Pancreas (tissue), 10 donors: ENCODE results near the gene ACAT2. TPM values are rescaled to one million over a fixed set of nuclear protein-coding genes. Genes with fewer than 3 reads are reported as not detected.
A peak's percentile ranks its signal among the peaks of the same experiment; 100 is the strongest.
"Not testable (repeated sequence)": the region's sequence is repeated elsewhere in the genome, so short reads cannot be mapped to it uniquely, and the experiment has no call there.

Experiments used
- ATAC-seq, 4 donors: fragments of 200-7000 bp; cut with Tn5 transposase; one replicate each; pipeline versions ENCODE4 v1.8.0 to v1.9.1; 2020; ENCODE audit warnings: mild to moderate bottlenecking in 4 of 4, moderate library complexity in 4 of 4
- DNase-seq, 6 donors: peaks; one replicate each; pipeline ENCODE4 v3.0.0-alpha.2; 2020
- FAIRE-seq: peaks from 2 replicates; lab custom pipeline; 2012; peaks lifted over from hg19 to GRCh38; lab: Jason Lieb, UNC
- H3K27ac ChIP-seq, 4 donors: fragments of 200-600 bp; sonication (generic); 1 replicate in 3 of 4; 2 replicates in 1 of 4; pipeline versions ENCODE4 v1.5.0 to v1.8.0; 2020
- H3K27me3 ChIP-seq, 4 donors: fragments of 200-600 bp; one replicate each; pipeline ENCODE4 v1.8.0; 2021
- H3K36me3 ChIP-seq, 3 donors: fragments of 200-600 bp; sonication (generic) in 1 of 3; one replicate each; pipeline versions ENCODE4 v1.5.0 to v1.8.0; 2020 to 2021
- H3K4me1 ChIP-seq, 3 donors: fragments of 200-600 bp; one replicate each; pipeline ENCODE4 v1.8.0; 2021
- H3K4me3 ChIP-seq, 4 donors: fragments of 200-600 bp; sonication (generic) in 2 of 4; one replicate each; pipeline versions ENCODE4 v1.5.0 to v1.8.0; 2020 to 2021
- H3K9me3 ChIP-seq, 4 donors: fragments of 200-600 bp; one replicate each; pipeline ENCODE4 v1.8.0; 2021
- WGBS, 2 donors: extraction: QIAGEN DNeasy Blood & Tissue Kit; methylation state at CpG; one replicate each; pipeline ENCODE4 v1.1.7; 2013; 5-methylcytosine and 5-hydroxymethylcytosine counted together
- intact Hi-C, 3 donors: fragments of 100-400 bp; cut with DNase I; formaldehyde crosslinking; loops; one replicate each; pipeline versions ENCODE4 v1.11.1 to v1.14.2; 2022
- polyA plus RNA-seq, 2 donors: library from polyadenylated mRNA; stranded (reverse); fragments of 200-250 nt; gene quantifications; one replicate each; pipeline ENCODE4 v1.2.3, GENCODE V29; 2013
- total RNA-seq, 6 donors: library from RNA; stranded (reverse); fragmentation: NEBNext Ultra II Directional in 4 of 6; extraction: Animal tissue kit (Norgen Biotek cat#: 25700) in 4 of 6; gene quantifications; one replicate each; pipeline versions ENCODE4 v1.2.1 to v1.2.4, GENCODE V29; 2021 to 2023
- TF ChIP-seq, protein P1 (sequence below), 4 donors: fragments of 200-600 bp; sonication (generic) in 3 of 4; IDR thresholded peaks; one replicate each; pipeline versions ENCODE4 v1.5.0 to v1.8.0; 2021; ENCODE audit warnings: antibody characterized with exemption in 4 of 4
- donor health status: healthy with polysubstance abuse.
- donor health status: DM: no; HTN: no; CAD: no; lungs with moderate emphysema.
- donor health status: DM: no; HTN: no; CAD: no.
- donor health status: control.
- donor health status: control.
- donor health status: Bipolar disorder and iron deficiency.
- donor health status: DM: yes; HTN: yes; CAD: no.
- donor health status: DM: no; HTN: no; CAD: no.
- donor health status: DM: no; HTN: no; CAD: no.
- donor health status: DM: yes; HTN: yes; CAD: no.

Gene ACAT2
- total and polyA plus RNA-seq, 8 donors, result 3.3 to 10.1 (median 7.4) TPM

- DNase-seq, result peak in 2 of 6 donors; percentile 30 to 48
- ATAC-seq, result peak; percentile 18 to 65 (median 36)
- intact Hi-C loops, result loop anchor here in 1 of 3 donors (10.0 kb wide), 1 partner anchor 124 kb away; no protein-coding TSS in a partner anchor
- Histone ChIP-seq H3K4me3 (no peak overlapping the region), H3K36me3 (no peaks in the 10 kb centered on the region), H3K9me3 (no peaks in the 10 kb centered on the region), H3K27me3 (no peaks in the 10 kb centered on the region), H3K4me1 (peaks cover 8 to 26% (median 18%) of the 10 kb centered on the region in 3 donors), H3K27ac (no peak overlapping the region)
- TF ChIP-seq, protein P1, sequence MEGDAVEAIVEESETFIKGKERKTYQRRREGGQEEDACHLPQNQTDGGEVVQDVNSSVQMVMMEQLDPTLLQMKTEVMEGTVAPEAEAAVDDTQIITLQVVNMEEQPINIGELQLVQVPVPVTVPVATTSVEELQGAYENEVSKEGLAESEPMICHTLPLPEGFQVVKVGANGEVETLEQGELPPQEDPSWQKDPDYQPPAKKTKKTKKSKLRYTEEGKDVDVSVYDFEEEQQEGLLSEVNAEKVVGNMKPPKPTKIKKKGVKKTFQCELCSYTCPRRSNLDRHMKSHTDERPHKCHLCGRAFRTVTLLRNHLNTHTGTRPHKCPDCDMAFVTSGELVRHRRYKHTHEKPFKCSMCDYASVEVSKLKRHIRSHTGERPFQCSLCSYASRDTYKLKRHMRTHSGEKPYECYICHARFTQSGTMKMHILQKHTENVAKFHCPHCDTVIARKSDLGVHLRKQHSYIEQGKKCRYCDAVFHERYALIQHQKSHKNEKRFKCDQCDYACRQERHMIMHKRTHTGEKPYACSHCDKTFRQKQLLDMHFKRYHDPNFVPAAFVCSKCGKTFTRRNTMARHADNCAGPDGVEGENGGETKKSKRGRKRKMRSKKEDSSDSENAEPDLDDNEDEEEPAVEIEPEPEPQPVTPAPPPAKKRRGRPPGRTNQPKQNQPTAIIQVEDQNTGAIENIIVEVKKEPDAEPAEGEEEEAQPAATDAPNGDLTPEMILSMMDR (IDR thresholded peaks at IDR 0.05), result peak; percentile 14 to 35 (median 18)
- WGBS, 2 donors, result 40 to 45% methylated on average over 7 of the region's 7 CpGs
- no peak for FAIRE-seq
Observed at GRCh38 chr6:159720708-159721107, 41.1 kb upstream of the ACAT2 start.

DNA sequence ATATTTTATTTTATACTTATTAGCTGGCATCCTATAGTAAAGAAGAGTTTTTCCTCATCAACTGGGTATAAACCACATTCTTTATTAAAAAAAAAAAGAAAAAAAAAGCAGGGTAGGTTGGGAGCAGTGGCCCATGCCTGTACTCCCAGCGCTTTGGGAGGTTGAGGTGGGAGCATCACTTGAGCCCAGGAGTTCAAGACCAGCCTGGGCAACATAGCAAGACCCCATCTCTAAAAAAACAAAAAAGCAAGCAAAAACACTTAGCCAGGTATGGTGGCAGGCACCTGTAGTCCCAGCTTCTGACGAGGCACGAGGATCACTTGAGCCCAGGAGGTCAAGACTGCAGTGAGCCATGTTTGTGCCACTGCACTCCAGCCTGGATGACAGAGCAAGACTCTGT lies 39.9 kb upstream of the ACAT2 start:
- not testable (repeated sequence) for DNase-seq, H3K4me3 ChIP-seq, H3K27ac ChIP-seq, H3K27me3 ChIP-seq, FAIRE-seq, H3K9me3 ChIP-seq, ATAC-seq, H3K36me3 ChIP-seq
- intact Hi-C loops, result loop anchor here in 1 of 3 donors (10.0 kb wide), 1 partner anchor 123 kb away; no protein-coding TSS in a partner anchor
- H3K4me1 ChIP-seq, result peaks cover 8 to 26% (median 13%) of the 10 kb centered on the region in 3 donors
- 96 to 98% methylated on average over 3 of the region's 3 CpGs for WGBS, 2 donors

GRCh38 chr6:159722655-159723054 lies 39.2 kb upstream of the ACAT2 start:
- Histone ChIP-seq H3K4me3 (no peak overlapping the region), H3K9me3 (no peaks in the 10 kb centered on the region), H3K36me3 (no peaks in the 10 kb centered on the region), H3K27ac (no peak overlapping the region), H3K27me3 (no peaks in the 10 kb centered on the region), H3K4me1 (peaks cover 8 to 22% (median 12%) of the 10 kb centered on the region in 3 donors)
- FAIRE-seq (no peak), DNase-seq (no peak), ATAC-seq (no peak)
- intact Hi-C loops, result loop anchor here in 1 of 3 donors (10.0 kb wide), 1 partner anchor 122 kb away; no protein-coding TSS in a partner anchor
- TF ChIP-seq, protein P1 (IDR thresholded peaks at IDR 0.05), result no peak

- FAIRE-seq, result no peak
- intact Hi-C loops, result loop anchor here in 1 of 3 donors (10.0 kb wide), 1 partner anchor 122 kb away; no protein-coding TSS in a partner anchor
- DNase-seq, result no peak
Observed at GRCh38 chr6:159723259-159723658, 38.6 kb upstream of the ACAT2 start.

DNA sequence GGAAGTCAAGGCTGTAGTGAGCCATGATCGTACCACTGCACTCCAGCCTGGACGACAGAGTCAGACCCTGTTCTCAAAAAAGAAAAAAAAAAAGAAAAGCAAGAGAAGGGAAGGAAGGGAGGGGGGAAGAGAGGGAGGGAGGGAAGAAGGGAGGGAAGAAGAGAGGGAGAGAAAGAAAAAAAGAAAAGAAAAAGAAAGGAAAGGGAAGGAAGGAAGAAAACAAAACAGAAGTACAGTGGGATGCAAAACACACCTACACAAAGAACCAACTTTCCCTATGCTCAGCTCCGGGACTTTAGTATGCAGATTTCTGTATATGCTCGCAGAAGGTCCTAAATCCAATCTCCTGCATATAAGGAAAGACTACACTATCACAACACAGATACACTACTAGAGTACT lies 37.1 kb upstream of the ACAT2 start:
- intact Hi-C loops, result loop anchor here in 1 of 3 donors (10.0 kb wide), 1 partner anchor 120 kb away; no protein-coding TSS in a partner anchor

More at GRCh38 chr6:159723259-159723658, 38.6 kb upstream of the ACAT2 start:
- Histone ChIP-seq H3K4me1 (peaks cover 8 to 17% (median 12%) of the 10 kb centered on the region in 3 donors), H3K4me3 (no peak overlapping the region), H3K36me3 (no peaks in the 10 kb centered on the region), H3K9me3 (no peaks in the 10 kb centered on the region), H3K27ac (no peak overlapping the region), H3K27me3 (no peaks in the 10 kb centered on the region)
- ATAC-seq, result no peak
- TF ChIP-seq, protein P1 (IDR thresholded peaks at IDR 0.05), result no peak
- WGBS, 2 donors, result 76 to 82% methylated on average over 2 of the region's 2 CpGs

DNA sequence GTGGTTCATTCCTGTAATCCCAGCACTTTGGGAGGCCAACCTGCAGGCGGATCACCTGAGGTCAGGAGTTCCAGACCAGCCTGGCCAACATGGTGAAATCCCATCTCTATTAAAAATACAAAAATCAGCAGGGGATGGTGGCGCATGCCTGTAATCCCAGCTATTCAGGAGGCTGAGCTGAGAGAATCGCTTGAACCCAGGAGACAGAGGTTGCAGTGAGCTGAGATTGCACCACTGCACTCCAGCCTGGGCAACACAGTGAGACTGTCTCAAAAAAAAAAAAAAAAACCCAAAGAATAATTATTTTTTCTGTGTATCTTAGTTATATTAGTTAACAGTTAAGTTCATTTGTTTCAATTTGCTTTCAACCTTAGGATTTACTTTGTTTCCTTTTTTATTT lies 36.6 kb upstream of the ACAT2 start:
- not testable (repeated sequence) for ATAC-seq, H3K27me3 ChIP-seq, DNase-seq, FAIRE-seq, H3K9me3 ChIP-seq, H3K36me3 ChIP-seq
- peak overlapping the region in 3 of 4 donors; percentile 65 to 89 (median 89) for H3K4me3 ChIP-seq
- peaks cover 10 to 19% (median 17%) of the 10 kb centered on the region in 3 donors for H3K4me1 ChIP-seq
- intact Hi-C loops, result loop anchor here in 1 of 3 donors (10.0 kb wide), 1 partner anchor 120 kb away; no protein-coding TSS in a partner anchor
- WGBS, 2 donors, result 91 to 98% methylated on average over 3 of the region's 3 CpGs
- H3K27ac ChIP-seq, result peak overlapping the region in 1 of 4 donors; percentile 99

More for the DNA sequence above, 37.1 kb upstream of the ACAT2 start:
- peaks cover 8 to 18% (median 13%) of the 10 kb centered on the region in 3 donors for H3K4me1 ChIP-seq
- no peaks in the 10 kb centered on the region for H3K27me3 ChIP-seq
- no peak overlapping the region for H3K4me3 ChIP-seq
- no peak overlapping the region for H3K27ac ChIP-seq
- H3K36me3 ChIP-seq, result no peaks in the 10 kb centered on the region
- ATAC-seq (no peak), FAIRE-seq (no peak), DNase-seq (no peak)
- WGBS, 2 donors, result 91 to 94% methylated on average over 4 of the region's 4 CpGs
- TF ChIP-seq, protein P1 (IDR thresholded peaks at IDR 0.05), result no peak
- no peaks in the 10 kb centered on the region for H3K9me3 ChIP-seq
